Liver (tissue), 3 donors: ENCODE results near the gene PROX1.

Experiments
- GABPA ChIP-seq, 2 donors: IDR thresholded peaks in 1 of 2; conservative IDR thresholded peaks in 1 of 2; 2 replicates each; pipeline ENCODE4 v1.6.1; 2016; ENCODE audit warnings: antibody characterized with exemption in 2 of 2, mild to moderate bottlenecking in 1 of 2, moderate library complexity in 1 of 2
- JUND ChIP-seq, 2 donors: IDR thresholded peaks; 2 replicates each; pipeline ENCODE4 v1.6.1; 2016; ENCODE audit warnings: antibody characterized with exemption in 2 of 2
- NR2F2 ChIP-seq: IDR thresholded peaks from 2 replicates; pipeline ENCODE4 v1.6.1; 2016; ENCODE audit warnings: antibody characterized with exemption
- TAF1 ChIP-seq: conservative IDR thresholded peaks from 2 replicates; pipeline ENCODE4 v1.6.1; 2016; ENCODE audit warnings: antibody characterized with exemption, mild to moderate bottlenecking
- YY1 ChIP-seq: IDR thresholded peaks from 2 replicates; pipeline ENCODE4 v1.6.1; 2016; ENCODE audit warnings: antibody characterized with exemption, mild to moderate bottlenecking
- TF ChIP-seq, protein P1 (sequence below): fragments of 150-350 bp; IDR thresholded peaks from 2 replicates; pipeline ENCODE4 v1.5.1; 2017; ENCODE audit warnings: improper control_type of control experiment, low read depth, low read length; ENCODE audit not compliant: missing input control
- TF ChIP-seq, protein P2 (sequence below): IDR thresholded peaks from 2 replicates; pipeline ENCODE4 v1.6.1; 2016; ENCODE audit warnings: antibody characterized with exemption
- TF ChIP-seq, protein P3 (sequence below): IDR thresholded peaks from 2 replicates; pipeline ENCODE4 v1.6.1; 2016; ENCODE audit warnings: antibody characterized with exemption
- donor health status: healthy.
- donor health status: healthy.

DNA sequence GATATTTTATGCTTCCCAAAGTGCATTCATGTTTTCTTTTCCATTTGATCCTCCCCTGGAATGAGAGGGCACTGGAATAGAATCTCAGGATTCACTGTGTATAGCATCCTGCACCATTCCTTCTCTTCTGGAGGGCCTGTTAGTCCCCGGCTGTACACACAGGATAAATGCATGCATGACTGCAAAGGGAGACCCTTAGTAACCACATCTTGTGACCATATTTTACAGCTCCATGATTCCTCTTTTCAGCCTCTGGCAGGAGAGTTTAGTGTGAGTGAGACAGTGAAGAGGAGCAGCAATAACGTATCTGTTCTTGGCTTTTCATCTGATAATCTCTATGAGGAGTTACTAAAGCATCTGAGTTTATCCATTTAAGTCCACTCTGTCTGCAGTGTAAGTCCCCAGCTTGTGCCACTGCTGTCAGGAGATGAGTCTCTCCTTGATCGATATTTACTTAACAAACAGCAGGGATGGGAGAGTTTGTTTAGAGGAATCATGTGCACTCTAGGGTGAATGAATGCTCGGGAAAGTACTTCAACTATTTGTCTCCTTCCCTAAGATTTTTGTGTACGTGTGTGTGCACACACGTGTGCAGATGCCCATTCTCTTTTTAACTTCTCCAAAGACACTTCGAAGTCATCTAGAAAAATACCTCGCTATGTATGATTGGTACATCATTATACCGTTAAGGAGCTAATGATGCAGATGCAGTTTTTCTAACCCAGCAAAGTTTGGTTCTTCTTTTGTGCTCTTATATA lies 41.1 kb downstream of the PROX1 start:
- TF ChIP-seq, protein P1, sequence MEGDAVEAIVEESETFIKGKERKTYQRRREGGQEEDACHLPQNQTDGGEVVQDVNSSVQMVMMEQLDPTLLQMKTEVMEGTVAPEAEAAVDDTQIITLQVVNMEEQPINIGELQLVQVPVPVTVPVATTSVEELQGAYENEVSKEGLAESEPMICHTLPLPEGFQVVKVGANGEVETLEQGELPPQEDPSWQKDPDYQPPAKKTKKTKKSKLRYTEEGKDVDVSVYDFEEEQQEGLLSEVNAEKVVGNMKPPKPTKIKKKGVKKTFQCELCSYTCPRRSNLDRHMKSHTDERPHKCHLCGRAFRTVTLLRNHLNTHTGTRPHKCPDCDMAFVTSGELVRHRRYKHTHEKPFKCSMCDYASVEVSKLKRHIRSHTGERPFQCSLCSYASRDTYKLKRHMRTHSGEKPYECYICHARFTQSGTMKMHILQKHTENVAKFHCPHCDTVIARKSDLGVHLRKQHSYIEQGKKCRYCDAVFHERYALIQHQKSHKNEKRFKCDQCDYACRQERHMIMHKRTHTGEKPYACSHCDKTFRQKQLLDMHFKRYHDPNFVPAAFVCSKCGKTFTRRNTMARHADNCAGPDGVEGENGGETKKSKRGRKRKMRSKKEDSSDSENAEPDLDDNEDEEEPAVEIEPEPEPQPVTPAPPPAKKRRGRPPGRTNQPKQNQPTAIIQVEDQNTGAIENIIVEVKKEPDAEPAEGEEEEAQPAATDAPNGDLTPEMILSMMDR: no peak
- TF ChIP-seq GABPA (IDR thresholded peaks at IDR 0.05 in 1 of 2, conservative IDR thresholded peaks at IDR 0.05 in 1 of 2) (no peak), YY1 (no peak), TAF1 (no peak), NR2F2 (no peak), JUND (IDR thresholded peaks at IDR 0.05) (no peak)
- TF ChIP-seq, protein P2, sequence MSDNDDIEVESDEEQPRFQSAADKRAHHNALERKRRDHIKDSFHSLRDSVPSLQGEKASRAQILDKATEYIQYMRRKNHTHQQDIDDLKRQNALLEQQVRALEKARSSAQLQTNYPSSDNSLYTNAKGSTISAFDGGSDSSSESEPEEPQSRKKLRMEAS: peak; percentile 34
- TF ChIP-seq, protein P3, sequence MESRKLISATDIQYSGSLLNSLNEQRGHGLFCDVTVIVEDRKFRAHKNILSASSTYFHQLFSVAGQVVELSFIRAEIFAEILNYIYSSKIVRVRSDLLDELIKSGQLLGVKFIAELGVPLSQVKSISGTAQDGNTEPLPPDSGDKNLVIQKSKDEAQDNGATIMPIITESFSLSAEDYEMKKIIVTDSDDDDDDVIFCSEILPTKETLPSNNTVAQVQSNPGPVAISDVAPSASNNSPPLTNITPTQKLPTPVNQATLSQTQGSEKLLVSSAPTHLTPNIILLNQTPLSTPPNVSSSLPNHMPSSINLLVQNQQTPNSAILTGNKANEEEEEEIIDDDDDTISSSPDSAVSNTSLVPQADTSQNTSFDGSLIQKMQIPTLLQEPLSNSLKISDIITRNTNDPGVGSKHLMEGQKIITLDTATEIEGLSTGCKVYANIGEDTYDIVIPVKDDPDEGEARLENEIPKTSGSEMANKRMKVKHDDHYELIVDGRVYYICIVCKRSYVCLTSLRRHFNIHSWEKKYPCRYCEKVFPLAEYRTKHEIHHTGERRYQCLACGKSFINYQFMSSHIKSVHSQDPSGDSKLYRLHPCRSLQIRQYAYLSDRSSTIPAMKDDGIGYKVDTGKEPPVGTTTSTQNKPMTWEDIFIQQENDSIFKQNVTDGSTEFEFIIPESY: no peak
